Upper lobe of right lung (tissue), 1 donor: ENCODE data around the gene SELENOV. TPM values are rescaled to one million over a fixed set of nuclear protein-coding genes. Genes with fewer than 3 reads are reported as not detected.

ENCODE experiments used
- ATAC-seq: fragments of 200-7000 bp; cut with Tn5 transposase; one replicate; pipeline ENCODE4 v1.9.1; 2020; ENCODE audit warnings: mild to moderate bottlenecking, moderate library complexity
- DNase-seq: peaks from one replicate; pipeline ENCODE4 v3.0.0-alpha.2; 2020
- H3K27ac ChIP-seq: fragments of 200-600 bp; one replicate; pipeline ENCODE4 v1.8.0; 2022
- H3K27me3 ChIP-seq: fragments of 200-600 bp; one replicate; pipeline ENCODE4 v1.8.0; 2022; ENCODE audit warnings: mild to moderate bottlenecking
- H3K36me3 ChIP-seq: fragments of 200-600 bp; one replicate; pipeline ENCODE4 v1.8.0; 2022
- H3K4me1 ChIP-seq: fragments of 200-600 bp; one replicate; pipeline ENCODE4 v1.8.0; 2022
- H3K4me3 ChIP-seq: fragments of 200-600 bp; one replicate; pipeline ENCODE4 v1.8.0; 2022; ENCODE audit warnings: mild to moderate bottlenecking
- H3K9me3 ChIP-seq: fragments of 200-600 bp; one replicate; pipeline ENCODE4 v1.8.0; 2022
- CTCF ChIP-seq: fragments of 200-600 bp; IDR thresholded peaks from one replicate; pipeline ENCODE4 v1.8.0; 2022; ENCODE audit warnings: antibody characterized with exemption
- intact Hi-C: fragments of 100-400 bp; cut with DNase I; formaldehyde crosslinking; loops from one replicate; pipeline ENCODE4 v1.11.0; 2022
- total RNA-seq: library from RNA; stranded (reverse); fragmentation: NEBNext Ultra II Directional; extraction: Animal tissue kit (Norgen Biotek cat#: 25700); gene quantifications from one replicate; pipeline ENCODE4 v1.2.1, GENCODE V29; 2021
- donor health status: DM: no; HTN: yes; CAD: no; lungs with severe emphysema.

Gene SELENOV
- total RNA-seq, 1 donor from 2014 or later = not detected

- Histone ChIP-seq H3K4me1 (peaks cover 7% of the 10 kb centered on the region), H3K27me3 (no peaks in the 10 kb centered on the region), H3K36me3 (no peaks in the 10 kb centered on the region), H3K27ac (no peak overlapping the region), H3K9me3 (no peaks in the 10 kb centered on the region), H3K4me3 (no peak overlapping the region)
- ATAC-seq = no peak
- no peak for TF ChIP-seq CTCF
- DNase-seq = no peak
- intact Hi-C loops = no loop called here
Measured at GRCh38 chr19:39544911-39545310, 30.0 kb downstream of the SELENOV start.

DNA sequence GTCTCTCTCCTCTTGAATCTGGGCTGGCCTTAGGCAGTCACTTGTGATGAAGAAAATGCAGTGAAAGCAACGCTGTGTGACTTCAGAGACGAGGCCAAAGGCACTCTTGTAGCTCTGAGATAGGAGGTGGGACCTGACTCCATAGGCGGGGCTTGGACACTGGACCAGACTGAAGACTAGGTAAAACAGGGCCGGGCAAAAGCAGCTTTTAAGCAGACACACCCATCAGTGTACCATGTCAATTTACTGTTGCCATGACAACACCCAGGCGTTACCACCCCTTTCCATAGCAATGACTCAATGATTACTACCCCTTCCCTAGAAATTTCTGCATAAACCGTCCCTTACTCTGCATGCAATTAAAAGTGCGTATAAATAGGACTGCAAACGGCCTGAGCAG lies 31.7 kb downstream of the SELENOV start:
- H3K4me1 ChIP-seq = no peaks in the 10 kb centered on the region
- H3K36me3 ChIP-seq = no peaks in the 10 kb centered on the region
- H3K27me3 ChIP-seq = no peaks in the 10 kb centered on the region
- ATAC-seq (no peak), DNase-seq (no peak)
- no peak overlapping the region for H3K27ac ChIP-seq
- no peak for TF ChIP-seq CTCF
- no peaks in the 10 kb centered on the region for H3K9me3 ChIP-seq
- no peak overlapping the region for H3K4me3 ChIP-seq
- intact Hi-C loops = no loop called here

DNA sequence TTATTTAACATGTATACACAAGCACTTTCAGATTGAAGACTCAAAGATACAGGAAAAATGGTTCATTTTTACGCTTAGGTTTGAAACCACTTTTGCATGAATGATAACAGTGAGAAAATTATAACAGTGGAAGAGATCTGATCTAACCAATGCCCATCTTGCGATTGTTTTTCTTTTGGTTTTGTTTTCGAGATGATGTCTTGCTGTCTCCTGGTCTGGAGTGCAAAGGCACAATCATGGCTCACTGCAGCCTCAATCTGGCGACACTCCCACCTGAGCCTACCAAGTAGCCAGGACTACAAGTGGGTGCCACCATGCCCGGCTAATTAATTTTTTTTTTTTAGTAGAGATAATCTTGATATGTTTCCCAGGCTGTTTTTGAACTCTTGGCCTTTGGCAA lies 35.3 kb downstream of the SELENOV start:
- H3K9me3 ChIP-seq = no peaks in the 10 kb centered on the region
- H3K4me1 ChIP-seq = no peaks in the 10 kb centered on the region
- H3K27me3 ChIP-seq = no peaks in the 10 kb centered on the region
- ATAC-seq = no peak
- no peak for DNase-seq
- H3K27ac ChIP-seq = no peak overlapping the region
- H3K4me3 ChIP-seq = no peak overlapping the region
- intact Hi-C loops = loop anchor here (10.0 kb wide), 1 partner anchor 125 kb away; no protein-coding TSS in a partner anchor
- no peak for TF ChIP-seq CTCF
- H3K36me3 ChIP-seq = no peaks in the 10 kb centered on the region

DNA sequence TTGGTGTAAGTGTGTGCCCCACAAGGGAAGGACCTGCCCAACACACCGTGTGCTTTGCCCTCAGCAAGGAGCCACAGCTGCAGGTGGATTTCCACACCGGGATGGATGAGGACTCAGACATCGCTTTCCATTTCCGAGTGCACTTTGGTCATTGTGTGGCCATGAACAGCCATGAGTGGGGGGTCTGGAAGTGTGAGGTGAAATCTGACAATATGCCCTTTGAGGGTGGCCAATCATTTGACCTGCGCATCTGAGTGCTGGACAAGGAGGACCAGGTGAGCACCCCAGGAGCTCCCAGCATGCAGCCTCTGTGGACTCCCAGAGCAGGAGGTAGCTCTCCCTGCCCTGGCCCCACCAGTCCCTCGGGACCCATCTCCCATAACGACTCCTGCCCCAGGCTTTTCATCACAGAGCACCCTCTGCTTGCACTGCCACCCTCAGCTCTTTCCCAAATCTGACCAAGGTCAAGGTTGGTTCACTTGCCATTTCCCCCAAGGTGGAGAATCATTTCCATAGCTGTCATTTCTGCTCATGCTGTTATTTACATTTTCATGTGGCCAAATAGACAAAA lies 38.2 kb downstream of the SELENOV start:
- H3K4me1 ChIP-seq = peaks cover 7% of the 10 kb centered on the region
- H3K27me3 ChIP-seq = no peaks in the 10 kb centered on the region
- intact Hi-C loops = loop anchor here (10.0 kb wide), 1 partner anchor 122 kb away; no protein-coding TSS in a partner anchor
- H3K36me3 ChIP-seq = no peaks in the 10 kb centered on the region
- no peak overlapping the region for H3K4me3 ChIP-seq
- H3K9me3 ChIP-seq = no peaks in the 10 kb centered on the region
- ATAC-seq (no peak), DNase-seq (no peak)
- TF ChIP-seq CTCF = no peak
- H3K27ac ChIP-seq = no peak overlapping the region

DNA sequence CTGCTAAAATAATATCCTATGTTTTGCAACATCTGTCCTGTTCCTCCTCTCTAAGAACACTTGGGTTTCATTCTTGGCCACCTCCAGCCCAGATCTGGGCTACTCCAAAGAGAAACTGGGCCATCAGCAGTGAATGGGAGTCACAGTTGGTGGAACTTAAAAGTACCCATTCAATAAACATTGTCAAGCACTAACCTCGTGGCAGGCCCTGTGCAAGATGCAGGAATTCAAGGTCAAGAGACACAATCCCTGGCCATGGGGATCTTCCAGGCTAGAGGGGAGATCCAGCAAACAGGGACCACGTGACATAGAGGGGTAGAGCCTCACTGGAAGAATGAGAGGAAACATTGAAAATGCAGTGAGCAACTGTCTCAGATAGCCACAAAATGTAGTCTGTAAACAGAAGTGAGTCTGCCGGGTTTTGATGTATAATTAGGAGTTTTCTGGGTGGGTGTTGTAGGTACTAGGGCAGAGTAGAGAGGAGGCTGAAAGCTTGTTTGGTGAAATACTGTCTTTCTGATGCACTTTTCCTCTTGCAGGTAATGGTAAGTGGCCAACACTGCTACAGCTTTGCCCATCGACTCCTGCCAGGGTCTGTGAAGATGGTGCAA lies 39.9 kb downstream of the SELENOV start:
- Histone ChIP-seq H3K27ac (no peak overlapping the region), H3K27me3 (no peaks in the 10 kb centered on the region), H3K4me3 (no peak overlapping the region), H3K4me1 (peaks cover 8% of the 10 kb centered on the region), H3K36me3 (no peaks in the 10 kb centered on the region), H3K9me3 (no peaks in the 10 kb centered on the region)
- TF ChIP-seq CTCF = no peak
- intact Hi-C loops = loop anchor here (10.0 kb wide), 1 partner anchor 120 kb away; no protein-coding TSS in a partner anchor
- DNase-seq (no peak), ATAC-seq (no peak)
